CD4-positive, alpha-beta T cell (primary cell): ENCODE measurements around the gene ACSF2. TPM values are rescaled to one million over a fixed set of nuclear protein-coding genes. Genes with fewer than 3 reads are reported as not detected.

Experiments
- ATAC-seq: fragments of 200-7000 bp; cut with Tn5 transposase; one replicate; pipeline ENCODE4 v1.10.0; 2022; ENCODE audit warnings: mild to moderate bottlenecking; ENCODE audit not compliant: poor library complexity
- CTCF ChIA-PET: fragments of 350-600 bp; sonication (Branson Sonifier 250); formaldehyde crosslinking; loops from one replicate; lab custom pipeline; 2021; ENCODE audit warnings: antibody characterized with exemption, inconsistent platforms; lab: Charles Lee
- POLR2A ChIA-PET: fragments of 350-600 bp; sonication (Branson Sonifier 250); formaldehyde crosslinking; loops from one replicate; lab custom pipeline; 2021; ENCODE audit warnings: antibody characterized with exemption, inconsistent platforms; lab: Charles Lee
- DNase-seq, 14 experiments: peaks; one replicate each; pipeline ENCODE4 v3.0.0-alpha.2; 2013 to 2020; ENCODE audit warnings: mixed read lengths in 2 of 14
- H3K27ac ChIP-seq, 2 donors: one replicate each; pipeline versions ENCODE4 v1.5.1 to v1.7.0; 2013; ENCODE audit warnings: low read length in 2 of 2, low read depth in 1 of 2, mild to moderate bottlenecking in 1 of 2
- H3K27me3 ChIP-seq, 2 experiments: 1 replicate in 1 of 2; 2 replicates in 1 of 2; pipeline versions ENCODE4 v1.6.1 to v1.7.0; 2013; ENCODE audit warnings: low read length in 2 of 2, control low read depth in 1 of 2, mild to moderate bottlenecking in 1 of 2, moderate library complexity in 1 of 2; ENCODE audit not compliant: insufficient read depth in 2 of 2, control insufficient read depth in 1 of 2
- H3K36me3 ChIP-seq: one replicate; pipeline ENCODE4 v1.6.1; 2013; ENCODE audit warnings: low read length, control low read depth; ENCODE audit not compliant: insufficient read depth
- H3K4me1 ChIP-seq: one replicate; pipeline ENCODE4 v1.6.1; 2013; ENCODE audit warnings: low read length, control low read depth; ENCODE audit not compliant: insufficient read depth
- H3K4me3 ChIP-seq: one replicate; pipeline ENCODE4 v1.5.1; 2013; ENCODE audit warnings: mild to moderate bottlenecking, low read length, moderate library complexity
- H3K9me3 ChIP-seq, 2 experiments: 1 replicate in 1 of 2; 2 replicates in 1 of 2; pipeline versions ENCODE4 v1.6.1 to v1.7.0; 2013; ENCODE audit warnings: low read length in 2 of 2, mild to moderate bottlenecking in 2 of 2, control low read depth in 1 of 2, moderate library complexity in 1 of 2; ENCODE audit not compliant: control insufficient read depth in 1 of 2, insufficient read depth in 1 of 2
- H3K27ac Mint-ChIP-seq: one replicate; pipeline ENCODE4 v1.8.0; 2020; ENCODE audit warnings: mixed read lengths
- H3K27me3 Mint-ChIP-seq: one replicate; pipeline ENCODE4 v1.8.0; 2021; ENCODE audit warnings: mixed read lengths
- H3K36me3 Mint-ChIP-seq: one replicate; pipeline ENCODE4 v1.8.0; 2021; ENCODE audit warnings: low read depth, mixed read lengths
- H3K4me1 Mint-ChIP-seq: one replicate; pipeline ENCODE4 v1.8.0; 2021; ENCODE audit warnings: low read depth, mixed read lengths
- H3K4me3 Mint-ChIP-seq: one replicate; pipeline ENCODE4 v1.8.0; 2020; ENCODE audit warnings: mild to moderate bottlenecking, mixed read lengths
- H3K9me3 Mint-ChIP-seq: one replicate; pipeline ENCODE4 v1.8.0; 2020; ENCODE audit warnings: mixed read lengths
- CTCF ChIP-seq: fragments of 200-600 bp; IDR thresholded peaks from one replicate; pipeline ENCODE4 v1.8.0; 2022; ENCODE audit warnings: antibody characterized with exemption, mild to moderate bottlenecking
- intact Hi-C, 2 experiments: fragments of 100-400 bp; cut with DNase I in 1 of 2; cut with micrococcal nuclease in 1 of 2; formaldehyde crosslinking; loops; one replicate each; pipeline versions ENCODE4 v1.15.1 to v1.9.0; 2023 to 2025; cut with DNase I, micrococcal nuclease
- total RNA-seq, 174 experiments: library from RNA in 2 of 174; stranded (reverse) in 2 of 174; gene quantifications; one replicate each; pipeline ENCODE4 v1.2.3 and lab custom pipeline; 2021 to 2026

Gene ACSF2
- total RNA-seq, 2 experiments from 2014 or later = 11.9 to 13.9 TPM

DNA sequence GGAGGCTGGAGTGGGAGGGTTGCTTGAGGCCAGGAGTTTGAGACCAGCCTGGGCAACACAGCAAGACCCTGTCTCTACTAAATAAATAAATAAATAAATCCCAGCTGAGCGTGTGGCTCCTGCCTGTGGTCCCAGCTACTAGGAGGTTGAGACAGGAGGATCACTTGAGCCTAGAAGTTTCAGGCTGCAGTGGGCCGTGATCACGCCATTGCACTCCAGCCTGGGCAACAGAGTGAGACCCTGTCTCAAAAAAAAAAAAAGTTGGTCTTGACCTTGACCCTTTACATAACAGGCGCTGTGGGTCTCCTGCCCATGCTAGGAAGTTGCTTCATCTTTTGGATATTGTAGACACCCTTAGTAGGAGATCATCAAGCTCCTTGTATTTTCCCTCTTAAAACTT, 11.4 kb downstream of the ACSF2 start:
- Histone ChIP-seq H3K36me3 (no peaks in the 10 kb centered on the region), H3K27ac (no peak overlapping the region), H3K4me1 (peaks cover 5% of the 10 kb centered on the region), H3K27me3 (no peaks in the 10 kb centered on the region), H3K4me3 (no peak overlapping the region), H3K9me3 (no peaks in the 10 kb centered on the region)
- no peaks in the 10 kb centered on the region for H3K27me3 Mint-ChIP-seq
- intact Hi-C loops = no loop called here
- TF ChIP-seq CTCF = no peak
- ChIA-PET CTCF (no interaction called here), POLR2A (no interaction called here)
- peaks cover 4% of the 10 kb centered on the region for H3K36me3 Mint-ChIP-seq
- DNase-seq (no peak), ATAC-seq (no peak)
- no peak overlapping the region for H3K4me3 Mint-ChIP-seq
- H3K9me3 Mint-ChIP-seq = no peaks in the 10 kb centered on the region
- no peak overlapping the region for H3K27ac Mint-ChIP-seq
- no peaks in the 10 kb centered on the region for H3K4me1 Mint-ChIP-seq

GRCh38 chr17:50439008-50439407, 13.0 kb downstream of the ACSF2 start:
- CTCF ChIA-PET = no interaction called here
- Mint-ChIP-seq H3K36me3 (peaks cover 4% of the 10 kb centered on the region), H3K4me1 (no peaks in the 10 kb centered on the region), H3K9me3 (no peaks in the 10 kb centered on the region), H3K4me3 (no peak overlapping the region), H3K27me3 (no peaks in the 10 kb centered on the region), H3K27ac (no peak overlapping the region)
- peaks cover 4% of the 10 kb centered on the region for H3K4me1 ChIP-seq
- DNase-seq (no peak), ATAC-seq (no peak)
- H3K27ac ChIP-seq = no peak overlapping the region
- no peak overlapping the region for H3K4me3 ChIP-seq
- no peak for TF ChIP-seq CTCF
- no peaks in the 10 kb centered on the region for H3K36me3 ChIP-seq
- intact Hi-C loops = no loop called here
- POLR2A ChIA-PET = no interaction called here
- no peaks in the 10 kb centered on the region for H3K27me3 ChIP-seq
- H3K9me3 ChIP-seq = no peaks in the 10 kb centered on the region

GRCh38 chr17:50440172-50440837, 14.3 kb downstream of the ACSF2 start:
- Mint-ChIP-seq H3K4me3 (no peak overlapping the region), H3K27me3 (no peaks in the 10 kb centered on the region), H3K36me3 (peaks cover 4% of the 10 kb centered on the region), H3K9me3 (no peaks in the 10 kb centered on the region), H3K4me1 (no peaks in the 10 kb centered on the region), H3K27ac (no peak overlapping the region)
- H3K4me3 ChIP-seq = no peak overlapping the region
- no peak for TF ChIP-seq CTCF
- no peak for ATAC-seq
- no peaks in the 10 kb centered on the region for H3K9me3 ChIP-seq
- no peaks in the 10 kb centered on the region for H3K27me3 ChIP-seq
- no peak for DNase-seq
- CTCF ChIA-PET = no interaction called here
- no peaks in the 10 kb centered on the region for H3K36me3 ChIP-seq
- intact Hi-C loops = no loop called here
- no peak overlapping the region for H3K27ac ChIP-seq
- H3K4me1 ChIP-seq = no peaks in the 10 kb centered on the region
- POLR2A ChIA-PET = no interaction called here
